SJCRH30 (cell line): Measurements from ENCODE around the gene ZNF892. TPM values are rescaled to one million over a fixed set of nuclear protein-coding genes. Genes with fewer than 3 reads are reported as not detected.

Source experiments
- total RNA-seq: library from RNA; depleted of rRNA; stranded (reverse); fragments of >200 nt; shearing (Covaris generic); gene quantifications from 2 replicates; pipeline ENCODE4 v1.2.3, GENCODE V29; 2014; rRNA removed

Gene ZNF892
- total RNA-seq, 1 experiment from 2014 or later: 6.8 TPM

Other genes with a start within 250 kb of the ZNF892 start
- gene MAL, start 181.8 kb upstream of the ZNF892 start, total RNA-seq: not detected in 2 replicates
- 62.0 and 63.6 TPM in 2 replicates for gene MRPS5, start 85.7 kb upstream of the ZNF892 start, total RNA-seq
- gene ZNF514, start 47.7 kb upstream of the ZNF892 start, total RNA-seq: 8.4 and 9.4 TPM in 2 replicates
- 8.8 and 9.9 TPM in 2 replicates for gene ZNF2, start 41.7 kb upstream of the ZNF892 start, total RNA-seq
- gene PROM2, start 66.9 kb downstream of the ZNF892 start, total RNA-seq: 0.05 and 0.57 TPM in 2 replicates
- not detected in 2 replicates for gene KCNIP3, start 89.8 kb downstream of the ZNF892 start, total RNA-seq
- 19.6 and 21.3 TPM in 2 replicates for gene FAHD2A, start 195.2 kb downstream of the ZNF892 start, total RNA-seq